IMR-90 (cell line): ENCODE results near the gene CACNA1G. TPM values are rescaled to one million over a fixed set of nuclear protein-coding genes. Genes with fewer than 3 reads are reported as not detected.

Experiments used
- ATAC-seq: fragments of 200-7000 bp; cut with Tn5 transposase; 2 replicates; pipeline ENCODE4 v1.9.1; 2020; ENCODE audit warnings: low read depth, mild to moderate bottlenecking, moderate library complexity
- BruUV-seq: library from RNA; stranded (reverse); fragments of 400-500 nt; replicated peaks from 2 replicates; lab custom pipeline; 2021; lab: Mats Ljungman, UMichigan
- CTCF ChIA-PET: fragments of 300-600 bp; formaldehyde crosslinking; extraction: SDS; loops from one replicate; lab custom pipeline; 2021; ENCODE audit warnings: antibody characterized with exemption; lab: Yijun Ruan, JAX
- POLR2A ChIA-PET: fragments of 300-600 bp; sonication (Branson Sonifier 250); formaldehyde crosslinking; loops from one replicate; lab custom pipeline; 2022; ENCODE audit warnings: antibody characterized with exemption; ENCODE audit not compliant: unreplicated experiment; lab: Charles Lee
- DNase-seq: peaks from one replicate; pipeline ENCODE4 v3.0.0; 2013
- H2AFZ ChIP-seq: replicated peaks from 2 replicates; pipeline ENCODE3; 2013; ENCODE audit warnings: low read length, mild to moderate bottlenecking; ENCODE audit not compliant: poor library complexity
- H2AK5ac ChIP-seq: 2 replicates; pipeline ENCODE4 v1.6.1; 2013; ENCODE audit warnings: low read depth, low read length, inconsistent platforms
- H2AK9ac ChIP-seq: replicated peaks from 2 replicates; pipeline ENCODE3; 2013; ENCODE audit warnings: mild to moderate bottlenecking, low read depth, low read length, moderate library complexity; ENCODE audit not compliant: poor library complexity
- H2BK120ac ChIP-seq: 2 replicates; pipeline ENCODE4 v1.6.1; 2013; ENCODE audit warnings: low read depth, low read length, inconsistent platforms
- H2BK15ac ChIP-seq: 3 replicates; pipeline ENCODE4 v1.6.1; 2013; ENCODE audit warnings: low read depth, low read length, inconsistent platforms
- H2BK20ac ChIP-seq: 2 replicates; pipeline ENCODE4 v1.6.1; 2013; ENCODE audit warnings: low read depth, mild to moderate bottlenecking, inconsistent platforms, low read length, moderate library complexity
- H2BK5ac ChIP-seq: 2 replicates; pipeline ENCODE4 v1.6.1; 2013; ENCODE audit warnings: mild to moderate bottlenecking, low read depth, low read length, inconsistent platforms; ENCODE audit not compliant: poor library complexity, severe bottlenecking
- H3K14ac ChIP-seq: replicated peaks from 2 replicates; pipeline ENCODE4 v1.6.1; 2013; ENCODE audit warnings: low read depth, low read length, inconsistent platforms
- H3K18ac ChIP-seq: 2 replicates; pipeline ENCODE4 v1.6.1; 2013; ENCODE audit warnings: low read depth, low read length, control low read depth
- H3K23ac ChIP-seq: 2 replicates; pipeline ENCODE4 v1.6.1; 2013; ENCODE audit warnings: low read depth, low read length, inconsistent platforms
- H3K27ac ChIP-seq: 2 replicates; pipeline ENCODE4 v1.5.1; 2013; ENCODE audit warnings: mild to moderate bottlenecking, control low read depth, low read length; ENCODE audit not compliant: insufficient read depth
- H3K27me3 ChIP-seq: 2 replicates; pipeline ENCODE4 v1.6.1; 2013; ENCODE audit warnings: low read length; ENCODE audit not compliant: control insufficient read depth, insufficient read depth
- H3K36me3 ChIP-seq: 2 replicates; pipeline ENCODE4 v1.6.1; 2013; ENCODE audit warnings: low read length, mixed read lengths; ENCODE audit not compliant: control insufficient read depth, insufficient read depth
- H3K4ac ChIP-seq: 2 replicates; pipeline ENCODE4 v1.6.1; 2013; ENCODE audit warnings: low read depth, low read length, inconsistent platforms
- H3K4me1 ChIP-seq: 2 replicates; pipeline ENCODE4 v1.6.1; 2013; ENCODE audit warnings: low read length, mixed read lengths; ENCODE audit not compliant: control insufficient read depth, insufficient read depth
- H3K4me2 ChIP-seq: 2 replicates; pipeline ENCODE4 v1.6.1; 2013; ENCODE audit warnings: low read depth, mild to moderate bottlenecking, control low read depth, low read length, moderate library complexity
- H3K4me3 ChIP-seq: 2 replicates; pipeline ENCODE4 v1.5.1; 2013; ENCODE audit warnings: low read depth, mild to moderate bottlenecking, control low read depth, low read length, moderate library complexity; ENCODE audit not compliant: insufficient read depth
- H3K56ac ChIP-seq: 2 replicates; pipeline ENCODE4 v1.6.1; 2013; ENCODE audit warnings: low read length, inconsistent platforms; ENCODE audit not compliant: insufficient read depth; ENCODE audit errors: extremely low read depth
- H3K79me1 ChIP-seq, 2 experiments: 2 replicates each; pipeline ENCODE4 v1.6.1; 2013; ENCODE audit warnings: low read length in 2 of 2, inconsistent platforms in 1 of 2, low read depth in 1 of 2
- H3K9ac ChIP-seq: 2 replicates; pipeline ENCODE4 v1.6.1; 2013; ENCODE audit warnings: low read depth, low read length, control low read depth
- H3K9me1 ChIP-seq: 2 replicates; pipeline ENCODE4 v1.6.1; 2013; ENCODE audit warnings: low read length, inconsistent platforms; ENCODE audit not compliant: insufficient read depth
- H3K9me3 ChIP-seq: 2 replicates; pipeline ENCODE4 v1.6.1; 2013; ENCODE audit warnings: low read length; ENCODE audit not compliant: control insufficient read depth, insufficient read depth
- H4K20me1 ChIP-seq: 2 replicates; pipeline ENCODE4 v1.6.1; 2013; ENCODE audit warnings: low read length, inconsistent platforms; ENCODE audit not compliant: insufficient read depth
- H4K5ac ChIP-seq: 2 replicates; pipeline ENCODE4 v1.6.1; 2013; ENCODE audit warnings: mild to moderate bottlenecking, low read depth, low read length, control low read depth
- H4K8ac ChIP-seq, 2 experiments: 2 replicates each; pipeline ENCODE4 v1.6.1; 2013; ENCODE audit warnings: low read depth in 2 of 2, low read length in 2 of 2, control low read depth in 1 of 2, inconsistent platforms in 1 of 2
- H4K91ac ChIP-seq: 2 replicates; pipeline ENCODE4 v1.6.1; 2013; ENCODE audit warnings: low read depth, low read length, inconsistent platforms; ENCODE audit not compliant: insufficient read depth
- BHLHE40 ChIP-seq: fragments of 150-350 bp; IDR thresholded peaks from 2 replicates; pipeline ENCODE4 v1.6.1; 2016; ENCODE audit warnings: mild to moderate bottlenecking, low read depth, low read length
- CTCF ChIP-seq: conservative IDR thresholded peaks from 2 replicates; pipeline ENCODE4 v1.5.1; 2012; ENCODE audit warnings: mild to moderate bottlenecking, low read depth, low read length, improper control_type of control experiment
- MAZ ChIP-seq: IDR thresholded peaks from 2 replicates; pipeline ENCODE4 v1.6.1; 2012; ENCODE audit warnings: low read depth, mild to moderate bottlenecking, low read length, improper control_type of control experiment, moderate library complexity, borderline replicate concordance
- POLR2A ChIP-seq: IDR thresholded peaks from 2 replicates; pipeline ENCODE4 v1.6.1; 2012; ENCODE audit warnings: mild to moderate bottlenecking, low read depth, low read length
- RAD21 ChIP-seq: IDR thresholded peaks from 2 replicates; pipeline ENCODE4 v1.6.1; 2012; ENCODE audit warnings: low read length, improper control_type of control experiment
- SMC3 ChIP-seq: fragments of 150-350 bp; IDR thresholded peaks from 2 replicates; pipeline ENCODE4 v1.6.1; 2016; ENCODE audit warnings: low read depth, mild to moderate bottlenecking, antibody characterized with exemption, low read length, moderate library complexity
- WGBS, 2 experiments: methylation state at CpG; one replicate each; pipeline versions ENCODE4 v1.1.5 to v1.1.7; 2013; ENCODE audit warnings: missing lambda C conversion rate in 2 of 2; ENCODE audit not compliant: insufficient read length in 1 of 2; ENCODE audit errors: extremely low coverage in 2 of 2; 5-methylcytosine and 5-hydroxymethylcytosine counted together
- dilution Hi-C: fragments of 300-500 bp; cut with HindIII; formaldehyde crosslinking; loops from one replicate; pipeline ENCODE4 v1.14.3; 2018; ENCODE audit warnings: low sequenced_read_pairs; ENCODE audit not compliant: unreplicated experiment
- in situ Hi-C: fragments of 300-500 bp; cut with MboI; formaldehyde crosslinking; loops from 3 replicates; pipeline ENCODE4 v1.14.3; 2019; ENCODE audit warnings: low sequenced_read_pairs, inconsistent platforms, mixed read lengths
- intact Hi-C: fragments of 100-400 bp; cut with micrococcal nuclease; formaldehyde crosslinking; loops from 2 replicates; pipeline ENCODE4 v1.10.0; 2022
- polyA plus RNA-seq, 3 experiments: library from polyadenylated mRNA; depleted of rRNA; stranded (reverse); fragments of >200 nt; gene quantifications; 2 replicates each; pipeline ENCODE4 v1.2.3, GENCODE V29; 2012; ENCODE audit warnings: low replicate concordance in 1 of 3
- total RNA-seq: library from RNA; depleted of rRNA; stranded (reverse); fragments of >200 nt; gene quantifications from 2 replicates; pipeline ENCODE4 v1.2.3, GENCODE V29; 2012
- TF ChIP-seq, protein P1 (sequence below): fragments of 150-350 bp; IDR thresholded peaks from 2 replicates; pipeline ENCODE4 v1.6.1; 2016; ENCODE audit warnings: low read depth, mild to moderate bottlenecking, low read length, moderate library complexity, borderline replicate concordance
- TF ChIP-seq, protein P2 (sequence below): fragments of 150-350 bp; IDR thresholded peaks from 2 replicates; pipeline ENCODE4 v1.6.1; 2017; ENCODE audit warnings: mild to moderate bottlenecking, antibody characterized with exemption, low read length, low read depth

The CACNA1G gene
- total and polyA plus RNA-seq, 2 of the 4 experiments (the other 2 are of a cell fraction): under 0.01 to 0.03 TPM

GRCh38 chr17:50626037-50626574 lies 65.6 kb downstream of the CACNA1G start:
- WGBS, 2 experiments: 75% methylated on average over 5 of the region's 19 CpGs; no CpG with 5 or more reads in 1 of the 2 experiments
- Histone ChIP-seq H2BK20ac (no peak overlapping the region), H4K8ac (no peak overlapping the region), H3K14ac (no peak overlapping the region), H3K56ac (no peak overlapping the region), H2AK9ac (peak overlapping the region; percentile 9), H3K23ac (no peak overlapping the region), H3K18ac (no peak overlapping the region), H3K79me1 (no peaks in the 10 kb centered on the region), H3K4me1 (peaks cover 5% of the 10 kb centered on the region), H4K5ac (no peak overlapping the region), H2BK5ac (no peak overlapping the region), H3K4me2 (no peak overlapping the region), H2BK120ac (no peak overlapping the region), H3K9ac (no peak overlapping the region), H3K27me3 (peaks cover 7% of the 10 kb centered on the region; the same call in 1 of the 2 replicates), H3K9me3 (no peaks in the 10 kb centered on the region), H3K9me1 (no peaks in the 10 kb centered on the region), H3K4me3 (no peak overlapping the region), H4K91ac (no peak overlapping the region), H2AK5ac (no peak overlapping the region), H3K27ac (no peak overlapping the region), H2AFZ (peak overlapping the region; percentile 71), H2BK15ac (no peak overlapping the region), H3K36me3 (no peaks in the 10 kb centered on the region), H3K4ac (no peak overlapping the region), H4K20me1 (no peaks in the 10 kb centered on the region)
- dilution Hi-C loops: no loop called here
- in situ Hi-C loops: loop anchor here (5.0 kb wide), 1 partner anchor 79 kb away; the partner anchor contains the start of gene SPATA20
- BruUV-seq: no TSS peak
- CTCF ChIA-PET: interaction anchor here (0.6 to 1.7 kb wide), 5 partner anchors 66 to 79 kb away, joined by 4 to 8 read pairs (median 4); partner anchors contain the start of genes CACNA1G and SPATA20
- intact Hi-C loops: loop anchor here (1.0 to 2.0 kb wide), 4 partner anchors 69 to 144 kb away; partner anchors contain the start of gene SPATA20
- TF ChIP-seq CTCF: peak; percentile 70
- TF ChIP-seq BHLHE40: no peak
- TF ChIP-seq POLR2A: no peak
- TF ChIP-seq, protein P1, sequence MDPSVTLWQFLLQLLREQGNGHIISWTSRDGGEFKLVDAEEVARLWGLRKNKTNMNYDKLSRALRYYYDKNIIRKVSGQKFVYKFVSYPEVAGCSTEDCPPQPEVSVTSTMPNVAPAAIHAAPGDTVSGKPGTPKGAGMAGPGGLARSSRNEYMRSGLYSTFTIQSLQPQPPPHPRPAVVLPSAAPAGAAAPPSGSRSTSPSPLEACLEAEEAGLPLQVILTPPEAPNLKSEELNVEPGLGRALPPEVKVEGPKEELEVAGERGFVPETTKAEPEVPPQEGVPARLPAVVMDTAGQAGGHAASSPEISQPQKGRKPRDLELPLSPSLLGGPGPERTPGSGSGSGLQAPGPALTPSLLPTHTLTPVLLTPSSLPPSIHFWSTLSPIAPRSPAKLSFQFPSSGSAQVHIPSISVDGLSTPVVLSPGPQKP: no peak
- no peak for TF ChIP-seq MAZ
- peak; percentile 92 for TF ChIP-seq SMC3
- peak; percentile 79 for TF ChIP-seq RAD21
- TF ChIP-seq, protein P2, sequence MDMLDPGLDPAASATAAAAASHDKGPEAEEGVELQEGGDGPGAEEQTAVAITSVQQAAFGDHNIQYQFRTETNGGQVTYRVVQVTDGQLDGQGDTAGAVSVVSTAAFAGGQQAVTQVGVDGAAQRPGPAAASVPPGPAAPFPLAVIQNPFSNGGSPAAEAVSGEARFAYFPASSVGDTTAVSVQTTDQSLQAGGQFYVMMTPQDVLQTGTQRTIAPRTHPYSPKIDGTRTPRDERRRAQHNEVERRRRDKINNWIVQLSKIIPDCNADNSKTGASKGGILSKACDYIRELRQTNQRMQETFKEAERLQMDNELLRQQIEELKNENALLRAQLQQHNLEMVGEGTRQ: no peak
- peak; percentile 62 for DNase-seq
- POLR2A ChIA-PET: no interaction called here
- ATAC-seq: peak; percentile 84
